OCI-M2 (cell line): ENCODE measurements around the gene PNKD.
A peak's percentile ranks its signal among the peaks of the same experiment; 100 is the strongest.

ENCODE experiments used
- DNase-seq: peaks from one replicate; lab custom pipeline; 2025; ENCODE audit not compliant: unreplicated experiment; lab: John Stamatoyannopoulos, UW

Gene PNKD

GRCh38 chr2:218269900-218270720, at the start of gene PNKD, which contains the start of gene AAMP:
PNKD (plus strand) TSS chr2:218270519; CDS start chr2:218270536, 17 bp downstream.
AAMP (minus strand) TSS chr2:218270137; CDS start chr2:218270086, 51 bp downstream.
- peak; percentile 89 for DNase-seq

GRCh38 chr2:218221000-218221399, 49.3 kb upstream of the PNKD start:
- DNase-seq, result no peak

GRCh38 chr2:218223046-218223445, 47.3 kb upstream of the PNKD start:
- no peak for DNase-seq

GRCh38 chr2:218224186-218224585, 46.1 kb upstream of the PNKD start:
- DNase-seq, result no peak

GRCh38 chr2:218226903-218227302, 43.4 kb upstream of the PNKD start:
- no peak for DNase-seq

GRCh38 chr2:218228366-218229090, 41.8 kb upstream of the PNKD start:
- no peak for DNase-seq

- no peak for DNase-seq
Observed at GRCh38 chr2:218229239-218229638, 41.1 kb upstream of the PNKD start.

GRCh38 chr2:218229851-218230250, 40.5 kb upstream of the PNKD start:
- DNase-seq, result no peak

GRCh38 chr2:218230882-218231281, 39.4 kb upstream of the PNKD start:
- DNase-seq, result no peak

GRCh38 chr2:218233543-218233942, 36.8 kb upstream of the PNKD start:
- DNase-seq, result no peak

- DNase-seq, result no peak
Observed at GRCh38 chr2:218234521-218234920, 35.8 kb upstream of the PNKD start.

GRCh38 chr2:218235017-218235416, 35.3 kb upstream of the PNKD start:
- DNase-seq, result no peak

- DNase-seq, result no peak
Observed at GRCh38 chr2:218236829-218237228, 33.5 kb upstream of the PNKD start.

- no peak for DNase-seq
Observed at GRCh38 chr2:218238887-218239286, 31.4 kb upstream of the PNKD start.

GRCh38 chr2:218244204-218244603, 26.1 kb upstream of the PNKD start:
- no peak for DNase-seq

GRCh38 chr2:218244665-218245064, 25.7 kb upstream of the PNKD start:
- DNase-seq, result no peak

- DNase-seq, result no peak
Observed at GRCh38 chr2:218245214-218245613, 25.1 kb upstream of the PNKD start.

GRCh38 chr2:218249691-218250090, 20.6 kb upstream of the PNKD start:
- no peak for DNase-seq

- DNase-seq, result no peak
Observed at GRCh38 chr2:218252509-218253231, 17.6 kb upstream of the PNKD start.

GRCh38 chr2:218253232-218253625, 17.1 kb upstream of the PNKD start:
- no peak for DNase-seq

- no peak for DNase-seq
Observed at GRCh38 chr2:218255446-218255845, 14.9 kb upstream of the PNKD start.
